Naive thymus-derived CD8-positive, alpha-beta T cell (primary cell): ENCODE results near the gene TMEM45A. TPM values are rescaled to one million over a fixed set of nuclear protein-coding genes. Genes with fewer than 3 reads are reported as not detected.

Experiments
- ATAC-seq, 2 donors: fragments of 150-1000 bp; cut with Tn5 transposase in 1 of 2; sonication (Bioruptor Pico), chemical (Tn5 transposase) in 1 of 2; 1 replicate in 1 of 2; 2 replicates in 1 of 2; pipeline ENCODE4 v1.10.0; 2021; ENCODE audit warnings: mild to moderate bottlenecking in 2 of 2, moderate library complexity in 2 of 2
- POLR2A ChIA-PET: fragments of 350-600 bp; sonication (Branson Sonifier 250); formaldehyde crosslinking; loops from one replicate; lab custom pipeline; 2021; ENCODE audit warnings: antibody characterized with exemption; lab: Charles Lee
- DNase-seq, 10 donors: peaks; one replicate each; pipeline versions ENCODE4 v3.0.0 to v3.0.0-alpha.2; 2020 to 2022
- H3K27ac Mint-ChIP-seq, 10 donors: one replicate each; pipeline ENCODE4 v1.8.0; 2020 to 2022; ENCODE audit warnings: mild to moderate bottlenecking in 10 of 10, mixed read lengths in 10 of 10, moderate library complexity in 4 of 10, inconsistent platforms in 1 of 10
- H3K27me3 Mint-ChIP-seq, 5 donors: one replicate each; pipeline ENCODE4 v1.8.0; 2021 to 2022; ENCODE audit warnings: mixed read lengths in 5 of 5
- H3K36me3 Mint-ChIP-seq, 3 donors: one replicate each; pipeline ENCODE4 v1.8.0; 2020 to 2022; ENCODE audit warnings: mixed read lengths in 3 of 3, mild to moderate bottlenecking in 2 of 3, inconsistent platforms in 1 of 3
- H3K4me1 Mint-ChIP-seq, 4 donors: one replicate each; pipeline ENCODE4 v1.8.0; 2021 to 2022; ENCODE audit warnings: mixed read lengths in 4 of 4
- H3K4me3 Mint-ChIP-seq, 10 donors: one replicate each; pipeline ENCODE4 v1.8.0; 2020 to 2022; ENCODE audit warnings: mild to moderate bottlenecking in 10 of 10, mixed read lengths in 10 of 10, moderate library complexity in 6 of 10, inconsistent platforms in 1 of 10
- H3K9me3 Mint-ChIP-seq, 9 donors: one replicate each; pipeline ENCODE4 v1.8.0; 2020 to 2022; ENCODE audit warnings: mixed read lengths in 9 of 9, mild to moderate bottlenecking in 3 of 9, inconsistent platforms in 1 of 9, moderate library complexity in 1 of 9
- polyA plus RNA-seq, 3 donors: library from polyadenylated mRNA; unstranded; fragments of 300-500 nt; fragmentation: Illumina TruSeq; gene quantifications; one replicate each; pipeline ENCODE4 v1.2.3, GENCODE V29; 2021
- total RNA-seq, 8 experiments: library from RNA in 2 of 8; stranded (reverse) in 2 of 8; gene quantifications; one replicate each; pipeline ENCODE4 v1.2.3 and lab custom pipeline; 2021 to 2026

TMEM45A gene
- total and polyA plus RNA-seq, 5 experiments from 2014 or later: 0.08 to 0.21 TPM; not detected in 3

GRCh38 chr3:100615684-100616083 lies 123.3 kb downstream of the TMEM45A start:
- H3K4me3 Mint-ChIP-seq: no peak overlapping the region
- no peak for DNase-seq
- peaks cover 8 to 26% (median 13%) of the 10 kb centered on the region in 5 donors for H3K27me3 Mint-ChIP-seq
- H3K9me3 Mint-ChIP-seq: peaks cover 0 to 10% (median 0%) of the 10 kb centered on the region in 9 donors
- H3K27ac Mint-ChIP-seq: no peak overlapping the region
- H3K4me1 Mint-ChIP-seq: no peaks in the 10 kb centered on the region
- H3K36me3 Mint-ChIP-seq: peaks cover 0 to 5% (median 0%) of the 10 kb centered on the region in 3 donors
- POLR2A ChIA-PET: no interaction called here
- no peak for ATAC-seq

- peaks cover 0 to 5% (median 0%) of the 10 kb centered on the region in 3 donors for H3K36me3 Mint-ChIP-seq
- H3K27me3 Mint-ChIP-seq: peaks cover 0 to 11% (median 2%) of the 10 kb centered on the region in 5 donors
- no peak for ATAC-seq
- H3K4me1 Mint-ChIP-seq: no peaks in the 10 kb centered on the region
- POLR2A ChIA-PET: no interaction called here
- no peak overlapping the region for H3K27ac Mint-ChIP-seq
- H3K9me3 Mint-ChIP-seq: peaks cover 0 to 17% (median 2%) of the 10 kb centered on the region in 9 donors
- no peak for DNase-seq
- H3K4me3 Mint-ChIP-seq: no peak overlapping the region
Observed at GRCh38 chr3:100621251-100621650, 128.8 kb downstream of the TMEM45A start.

Other genes with a start within 250 kb of the TMEM45A start
- 10 to 100 TPM; 34.7 to 35.9 TPM for gene TBC1D23, start 231.6 kb upstream of the TMEM45A start, total RNA-seq
- 10 to 100 TPM; 12.7 to 17.1 (median 16.1) TPM for gene TBC1D23, start 231.6 kb upstream of the TMEM45A start, polyA plus RNA-seq
- 10 to 100 TPM; 28.6 to 31.4 TPM for gene NIT2, start 157.9 kb upstream of the TMEM45A start, total RNA-seq
- 10 to 100 TPM; 35.8 to 43.8 (median 40.1) TPM for gene NIT2, start 157.9 kb upstream of the TMEM45A start, polyA plus RNA-seq
- gene TOMM70, start 91.5 kb upstream of the TMEM45A start, total RNA-seq: 10 to 100 TPM; 42.3 to 46.8 TPM
- gene TOMM70, start 91.5 kb upstream of the TMEM45A start, polyA plus RNA-seq: 10 to 100 TPM; 14.6 to 21.7 (median 16.5) TPM
- gene LNP1, start 91.1 kb upstream of the TMEM45A start, total RNA-seq: 1 to 10 TPM; 2.1 to 2.4 TPM
- 1 to 10 TPM in 1 of 3 donors, under 1 TPM in 2; 0.40 to 2.0 (median 0.66) TPM for gene LNP1, start 91.1 kb upstream of the TMEM45A start, polyA plus RNA-seq
- gene ADGRG7, start 117.0 kb downstream of the TMEM45A start, total RNA-seq: not detected
- gene ADGRG7, start 117.0 kb downstream of the TMEM45A start, polyA plus RNA-seq: not detected
- 10 to 100 TPM; 41.2 to 42.7 TPM for gene TFG, start 216.9 kb downstream of the TMEM45A start, total RNA-seq
- gene TFG, start 216.9 kb downstream of the TMEM45A start, polyA plus RNA-seq: 10 to 100 TPM; 30.6 to 37.3 (median 37.1) TPM